GM23338 (cell line): Measurements from ENCODE around the gene MAP3K13. TPM values are rescaled to one million over a fixed set of nuclear protein-coding genes. Genes with fewer than 3 reads are reported as not detected.

Experiments used
- ATAC-seq: fragments of 200-7000 bp; cut with Tn5 transposase; 3 replicates; pipeline ENCODE4 v1.9.1; 2020
- DNase-seq: peaks from one replicate; pipeline ENCODE4 v3.0.0-alpha.2; 2015; ENCODE audit warnings: low spot score
- H2AFZ ChIP-seq: fragments of 200-600 bp; sonication (generic); 2 replicates; pipeline ENCODE4 v1.8.0; 2016; ENCODE audit warnings: antibody characterized with exemption, mild to moderate bottlenecking, moderate library complexity
- H3F3A ChIP-seq: fragments of 200-600 bp; sonication (generic); replicated peaks from 2 replicates; pipeline ENCODE4 v1.8.0; 2017; ENCODE audit warnings: antibody characterized with exemption, mixed run types, low read depth
- H3K27ac ChIP-seq: fragments of 200-600 bp; sonication (generic); 2 replicates; pipeline ENCODE4 v1.6.1; 2016; ENCODE audit warnings: low read depth
- H3K27me3 ChIP-seq: fragments of 200-600 bp; sonication (generic); 2 replicates; pipeline ENCODE4 v1.8.0; 2016; ENCODE audit warnings: mild to moderate bottlenecking, mixed run types, moderate library complexity; ENCODE audit not compliant: insufficient read depth
- H3K36me3 ChIP-seq: fragments of 200-600 bp; sonication (generic); 2 replicates; pipeline ENCODE4 v1.8.0; 2016; ENCODE audit warnings: mild to moderate bottlenecking; ENCODE audit not compliant: insufficient read depth
- H3K4me1 ChIP-seq: fragments of 200-600 bp; sonication (generic); 2 replicates; pipeline ENCODE4 v1.8.0; 2016; ENCODE audit warnings: mild to moderate bottlenecking, moderate library complexity; ENCODE audit not compliant: insufficient read depth
- H3K4me2 ChIP-seq: fragments of 200-600 bp; sonication (generic); 2 replicates; pipeline ENCODE4 v1.7.1; 2017; ENCODE audit warnings: mixed run types
- H3K4me3 ChIP-seq: fragments of 200-600 bp; sonication (generic); 2 replicates; pipeline ENCODE4 v1.6.1; 2016; ENCODE audit warnings: mixed run types
- H3K79me2 ChIP-seq: fragments of 200-600 bp; sonication (generic); replicated peaks from 2 replicates; pipeline ENCODE4 v1.8.0; 2017; ENCODE audit warnings: mild to moderate bottlenecking; ENCODE audit not compliant: insufficient read depth
- H3K9me2 ChIP-seq: fragments of 200-600 bp; sonication (generic); 2 replicates; pipeline ENCODE4 v1.8.0; 2017; ENCODE audit not compliant: insufficient read depth
- H4K20me1 ChIP-seq: fragments of 200-600 bp; sonication (generic); replicated peaks from 2 replicates; pipeline ENCODE4 v1.8.0; 2017; ENCODE audit warnings: mild to moderate bottlenecking; ENCODE audit not compliant: insufficient read depth
- H3K27ac Mint-ChIP-seq: 2 replicates; pipeline ENCODE4 v1.8.0; 2020; ENCODE audit warnings: inconsistent platforms, mild to moderate bottlenecking, moderate library complexity, mixed read lengths
- H3K27me3 Mint-ChIP-seq: 3 replicates; pipeline ENCODE4 v1.8.0; 2022; ENCODE audit warnings: low read depth, mild to moderate bottlenecking, moderate library complexity, mixed read lengths, inconsistent platforms; ENCODE audit not compliant: insufficient read depth, poor library complexity
- H3K36me3 Mint-ChIP-seq: 3 replicates; pipeline ENCODE4 v1.8.0; 2021; ENCODE audit warnings: low read depth, mild to moderate bottlenecking, inconsistent platforms, moderate library complexity, mixed read lengths
- H3K4me1 Mint-ChIP-seq: 3 replicates; pipeline ENCODE4 v1.8.0; 2020; ENCODE audit warnings: mild to moderate bottlenecking, inconsistent platforms, mixed read lengths
- H3K4me3 Mint-ChIP-seq: 3 replicates; pipeline ENCODE4 v1.8.0; 2021; ENCODE audit warnings: moderate library complexity, mild to moderate bottlenecking, inconsistent platforms, mixed read lengths
- H3K9me3 Mint-ChIP-seq: 3 replicates; pipeline ENCODE4 v1.8.0; 2020; ENCODE audit warnings: moderate library complexity, mild to moderate bottlenecking, inconsistent platforms, mixed read lengths
- CREB1 ChIP-seq: fragments of 250-450 bp; sonication (Bioruptor Pico); IDR thresholded peaks from 2 replicates; pipeline ENCODE4 v1.5.0; 2020; ENCODE audit warnings: low read depth, mild to moderate bottlenecking, moderate library complexity
- EZH2 ChIP-seq: fragments of 200-600 bp; sonication (generic); IDR thresholded peaks from one replicate; pipeline ENCODE4 v1.8.0; 2017; ENCODE audit warnings: antibody characterized with exemption, mild to moderate bottlenecking, low read depth; ENCODE audit not compliant: unreplicated experiment
- EZH2phosphoT487 ChIP-seq: fragments of 200-600 bp; sonication (generic); IDR thresholded peaks from one replicate; pipeline ENCODE4 v1.8.1; 2018; ENCODE audit warnings: antibody characterized with exemption; ENCODE audit not compliant: unreplicated experiment
- JUNB ChIP-seq: IDR thresholded peaks from one replicate; pipeline ENCODE4 v1.6.1; 2016; ENCODE audit warnings: antibody characterized with exemption; ENCODE audit not compliant: unreplicated experiment
- NANOG ChIP-seq: IDR thresholded peaks from 2 replicates; pipeline ENCODE4 v1.6.1; 2016; ENCODE audit warnings: antibody characterized with exemption, borderline replicate concordance
- POLR2AphosphoS5 ChIP-seq: IDR thresholded peaks from 2 replicates; pipeline ENCODE4 v1.6.1; 2016; ENCODE audit warnings: antibody characterized with exemption, low read depth
- STAT1 ChIP-seq: IDR thresholded peaks from one replicate; pipeline ENCODE4 v1.6.1; 2016; ENCODE audit warnings: antibody characterized with exemption; ENCODE audit not compliant: unreplicated experiment
- ZNF114 ChIP-seq: fragments of 250-450 bp; sonication (Bioruptor Pico); IDR thresholded peaks from 2 replicates; pipeline ENCODE4 v1.5.0; 2020; ENCODE audit warnings: mild to moderate bottlenecking, moderate library complexity
- ZNF331 ChIP-seq: fragments of 250-450 bp; sonication (Bioruptor Pico); IDR thresholded peaks from 2 replicates; pipeline ENCODE4 v1.5.0; 2020; ENCODE audit warnings: low read depth, mild to moderate bottlenecking, moderate library complexity
- polyA plus RNA-seq: library from polyadenylated mRNA; unstranded; fragments of >200 nt; fragmentation: Nextera tagmentation; extraction: Ambion mirVana; gene quantifications from 2 replicates; pipeline ENCODE4 v1.2.1, GENCODE V29; 2016
- total RNA-seq: library from RNA; depleted of rRNA; stranded (reverse); fragments of >200 nt; shearing (Covaris generic); gene quantifications from 2 replicates; pipeline ENCODE4 v1.2.3, GENCODE V29; 2014
- TF ChIP-seq, protein P1 (sequence below): fragments of 250-450 bp; sonication (Bioruptor Pico); IDR thresholded peaks from 2 replicates; pipeline ENCODE4 v1.5.0; 2020; ENCODE audit warnings: mild to moderate bottlenecking, moderate library complexity
- TF ChIP-seq, protein P2 (sequence below), 2 experiments: fragments of 200-600 bp in 1 of 2; sonication (generic) in 1 of 2; conservative IDR thresholded peaks; 2 replicates each; pipeline versions ENCODE4 v1.5.1 to v1.6.1; 2016 to 2017; ENCODE audit warnings: antibody characterized with exemption in 2 of 2, low read depth in 2 of 2, mild to moderate bottlenecking in 2 of 2, moderate library complexity in 1 of 2
- TF ChIP-seq, protein P3 (sequence below): IDR thresholded peaks from one replicate; pipeline ENCODE4 v1.6.1; 2018; ENCODE audit warnings: antibody characterized with exemption; ENCODE audit not compliant: unreplicated experiment
- TF ChIP-seq, protein P4 (sequence below): IDR thresholded peaks from 2 replicates; pipeline ENCODE4 v1.6.1; 2016; ENCODE audit warnings: antibody characterized with exemption

Gene MAP3K13
- total and polyA plus RNA-seq, 2 experiments from 2014 or later: 10.7 to 129 TPM

DNA sequence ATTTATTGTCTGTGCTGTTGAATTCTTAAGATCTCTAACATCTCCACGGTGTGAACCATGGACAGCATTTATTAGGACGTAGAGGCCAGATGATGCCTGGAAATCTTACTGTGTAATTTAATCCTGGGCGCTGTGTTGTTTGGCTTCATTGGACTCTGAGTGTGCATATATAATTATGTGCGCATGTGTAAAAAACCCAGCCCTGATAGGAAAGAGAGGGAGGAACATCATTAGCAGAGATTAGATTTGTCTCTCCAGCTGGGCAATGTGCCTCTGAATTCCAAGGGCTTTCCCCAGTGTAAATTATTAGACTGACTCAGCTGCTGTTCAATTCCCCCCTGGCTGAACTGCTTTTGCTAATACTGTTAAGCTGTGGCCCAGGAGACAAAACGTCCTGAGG is 39.6 kb downstream of the MAP3K13 start (continued):
- TF ChIP-seq, protein P1, sequence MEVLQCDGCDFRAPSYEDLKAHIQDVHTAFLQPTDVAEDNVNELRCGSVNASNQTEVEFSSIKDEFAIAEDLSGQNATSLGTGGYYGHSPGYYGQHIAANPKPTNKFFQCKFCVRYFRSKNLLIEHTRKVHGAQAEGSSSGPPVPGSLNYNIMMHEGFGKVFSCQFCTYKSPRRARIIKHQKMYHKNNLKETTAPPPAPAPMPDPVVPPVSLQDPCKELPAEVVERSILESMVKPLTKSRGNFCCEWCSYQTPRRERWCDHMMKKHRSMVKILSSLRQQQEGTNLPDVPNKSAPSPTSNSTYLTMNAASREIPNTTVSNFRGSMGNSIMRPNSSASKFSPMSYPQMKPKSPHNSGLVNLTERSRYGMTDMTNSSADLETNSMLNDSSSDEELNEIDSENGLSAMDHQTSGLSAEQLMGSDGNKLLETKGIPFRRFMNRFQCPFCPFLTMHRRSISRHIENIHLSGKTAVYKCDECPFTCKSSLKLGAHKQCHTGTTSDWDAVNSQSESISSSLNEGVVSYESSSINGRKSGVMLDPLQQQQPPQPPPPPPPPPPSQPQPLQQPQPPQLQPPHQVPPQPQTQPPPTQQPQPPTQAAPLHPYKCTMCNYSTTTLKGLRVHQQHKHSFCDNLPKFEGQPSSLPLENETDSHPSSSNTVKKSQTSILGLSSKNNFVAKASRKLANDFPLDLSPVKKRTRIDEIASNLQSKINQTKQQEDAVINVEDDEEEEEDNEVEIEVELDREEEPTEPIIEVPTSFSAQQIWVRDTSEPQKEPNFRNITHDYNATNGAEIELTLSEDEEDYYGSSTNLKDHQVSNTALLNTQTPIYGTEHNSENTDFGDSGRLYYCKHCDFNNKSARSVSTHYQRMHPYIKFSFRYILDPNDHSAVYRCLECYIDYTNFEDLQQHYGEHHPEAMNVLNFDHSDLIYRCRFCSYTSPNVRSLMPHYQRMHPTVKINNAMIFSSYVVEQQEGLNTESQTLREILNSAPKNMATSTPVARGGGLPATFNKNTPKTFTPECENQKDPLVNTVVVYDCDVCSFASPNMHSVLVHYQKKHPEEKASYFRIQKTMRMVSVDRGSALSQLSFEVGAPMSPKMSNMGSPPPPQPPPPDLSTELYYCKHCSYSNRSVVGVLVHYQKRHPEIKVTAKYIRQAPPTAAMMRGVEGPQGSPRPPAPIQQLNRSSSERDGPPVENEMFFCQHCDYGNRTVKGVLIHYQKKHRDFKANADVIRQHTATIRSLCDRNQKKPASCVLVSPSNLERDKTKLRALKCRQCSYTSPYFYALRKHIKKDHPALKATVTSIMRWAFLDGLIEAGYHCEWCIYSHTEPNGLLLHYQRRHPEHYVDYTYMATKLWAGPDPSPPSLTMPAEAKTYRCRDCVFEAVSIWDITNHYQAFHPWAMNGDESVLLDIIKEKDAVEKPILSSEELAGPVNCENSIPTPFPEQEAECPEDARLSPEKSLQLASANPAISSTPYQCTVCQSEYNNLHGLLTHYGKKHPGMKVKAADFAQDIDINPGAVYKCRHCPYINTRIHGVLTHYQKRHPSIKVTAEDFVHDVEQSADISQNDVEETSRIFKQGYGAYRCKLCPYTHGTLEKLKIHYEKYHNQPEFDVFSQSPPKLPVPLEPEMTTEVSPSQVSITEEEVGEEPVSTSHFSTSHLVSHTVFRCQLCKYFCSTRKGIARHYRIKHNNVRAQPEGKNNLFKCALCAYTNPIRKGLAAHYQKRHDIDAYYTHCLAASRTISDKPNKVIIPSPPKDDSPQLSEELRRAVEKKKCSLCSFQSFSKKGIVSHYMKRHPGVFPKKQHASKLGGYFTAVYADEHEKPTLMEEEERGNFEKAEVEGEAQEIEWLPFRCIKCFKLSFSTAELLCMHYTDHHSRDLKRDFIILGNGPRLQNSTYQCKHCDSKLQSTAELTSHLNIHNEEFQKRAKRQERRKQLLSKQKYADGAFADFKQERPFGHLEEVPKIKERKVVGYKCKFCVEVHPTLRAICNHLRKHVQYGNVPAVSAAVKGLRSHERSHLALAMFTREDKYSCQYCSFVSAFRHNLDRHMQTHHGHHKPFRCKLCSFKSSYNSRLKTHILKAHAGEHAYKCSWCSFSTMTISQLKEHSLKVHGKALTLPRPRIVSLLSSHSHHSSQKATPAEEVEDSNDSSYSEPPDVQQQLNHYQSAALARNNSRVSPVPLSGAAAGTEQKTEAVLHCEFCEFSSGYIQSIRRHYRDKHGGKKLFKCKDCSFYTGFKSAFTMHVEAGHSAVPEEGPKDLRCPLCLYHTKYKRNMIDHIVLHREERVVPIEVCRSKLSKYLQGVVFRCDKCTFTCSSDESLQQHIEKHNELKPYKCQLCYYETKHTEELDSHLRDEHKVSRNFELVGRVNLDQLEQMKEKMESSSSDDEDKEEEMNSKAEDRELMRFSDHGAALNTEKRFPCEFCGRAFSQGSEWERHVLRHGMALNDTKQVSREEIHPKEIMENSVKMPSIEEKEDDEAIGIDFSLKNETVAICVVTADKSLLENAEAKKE: no peak

DNA sequence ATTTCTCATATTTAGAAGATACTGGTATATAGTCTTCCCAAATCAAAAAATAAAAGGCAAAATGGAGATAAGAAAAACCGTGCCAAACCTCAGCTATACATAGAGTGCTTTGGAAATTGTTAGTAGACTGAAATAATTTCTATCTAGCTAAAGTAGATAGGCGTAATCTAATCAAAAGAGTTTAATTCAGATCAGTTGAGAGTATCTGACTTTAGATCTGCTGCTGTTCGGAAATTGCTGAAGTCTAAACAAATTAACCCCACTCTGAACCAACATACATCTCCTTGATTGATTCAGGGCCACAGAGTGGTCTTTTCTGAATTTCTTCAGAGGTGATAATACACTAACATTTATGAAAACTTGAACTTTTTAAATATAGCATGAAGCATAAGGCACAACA is 40.1 kb downstream of the MAP3K13 start:
- Mint-ChIP-seq H3K27ac (no peak overlapping the region), H3K27me3 (no peaks in the 10 kb centered on the region)
- TF ChIP-seq ZNF114 (CRISPR knock-in tag) (no peak), EZH2 (no peak), NANOG (no peak), CREB1 (CRISPR knock-in tag) (no peak), JUNB (no peak), ZNF331 (CRISPR knock-in tag) (no peak), STAT1 (no peak), POLR2AphosphoS5 (no peak), EZH2phosphoT487 (no peak)
- TF ChIP-seq, protein P2, sequence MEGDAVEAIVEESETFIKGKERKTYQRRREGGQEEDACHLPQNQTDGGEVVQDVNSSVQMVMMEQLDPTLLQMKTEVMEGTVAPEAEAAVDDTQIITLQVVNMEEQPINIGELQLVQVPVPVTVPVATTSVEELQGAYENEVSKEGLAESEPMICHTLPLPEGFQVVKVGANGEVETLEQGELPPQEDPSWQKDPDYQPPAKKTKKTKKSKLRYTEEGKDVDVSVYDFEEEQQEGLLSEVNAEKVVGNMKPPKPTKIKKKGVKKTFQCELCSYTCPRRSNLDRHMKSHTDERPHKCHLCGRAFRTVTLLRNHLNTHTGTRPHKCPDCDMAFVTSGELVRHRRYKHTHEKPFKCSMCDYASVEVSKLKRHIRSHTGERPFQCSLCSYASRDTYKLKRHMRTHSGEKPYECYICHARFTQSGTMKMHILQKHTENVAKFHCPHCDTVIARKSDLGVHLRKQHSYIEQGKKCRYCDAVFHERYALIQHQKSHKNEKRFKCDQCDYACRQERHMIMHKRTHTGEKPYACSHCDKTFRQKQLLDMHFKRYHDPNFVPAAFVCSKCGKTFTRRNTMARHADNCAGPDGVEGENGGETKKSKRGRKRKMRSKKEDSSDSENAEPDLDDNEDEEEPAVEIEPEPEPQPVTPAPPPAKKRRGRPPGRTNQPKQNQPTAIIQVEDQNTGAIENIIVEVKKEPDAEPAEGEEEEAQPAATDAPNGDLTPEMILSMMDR (conservative IDR thresholded peaks at IDR 0.05; ENCODE audit: low read depth in 2 of 2): no peak
- TF ChIP-seq, protein P3, sequence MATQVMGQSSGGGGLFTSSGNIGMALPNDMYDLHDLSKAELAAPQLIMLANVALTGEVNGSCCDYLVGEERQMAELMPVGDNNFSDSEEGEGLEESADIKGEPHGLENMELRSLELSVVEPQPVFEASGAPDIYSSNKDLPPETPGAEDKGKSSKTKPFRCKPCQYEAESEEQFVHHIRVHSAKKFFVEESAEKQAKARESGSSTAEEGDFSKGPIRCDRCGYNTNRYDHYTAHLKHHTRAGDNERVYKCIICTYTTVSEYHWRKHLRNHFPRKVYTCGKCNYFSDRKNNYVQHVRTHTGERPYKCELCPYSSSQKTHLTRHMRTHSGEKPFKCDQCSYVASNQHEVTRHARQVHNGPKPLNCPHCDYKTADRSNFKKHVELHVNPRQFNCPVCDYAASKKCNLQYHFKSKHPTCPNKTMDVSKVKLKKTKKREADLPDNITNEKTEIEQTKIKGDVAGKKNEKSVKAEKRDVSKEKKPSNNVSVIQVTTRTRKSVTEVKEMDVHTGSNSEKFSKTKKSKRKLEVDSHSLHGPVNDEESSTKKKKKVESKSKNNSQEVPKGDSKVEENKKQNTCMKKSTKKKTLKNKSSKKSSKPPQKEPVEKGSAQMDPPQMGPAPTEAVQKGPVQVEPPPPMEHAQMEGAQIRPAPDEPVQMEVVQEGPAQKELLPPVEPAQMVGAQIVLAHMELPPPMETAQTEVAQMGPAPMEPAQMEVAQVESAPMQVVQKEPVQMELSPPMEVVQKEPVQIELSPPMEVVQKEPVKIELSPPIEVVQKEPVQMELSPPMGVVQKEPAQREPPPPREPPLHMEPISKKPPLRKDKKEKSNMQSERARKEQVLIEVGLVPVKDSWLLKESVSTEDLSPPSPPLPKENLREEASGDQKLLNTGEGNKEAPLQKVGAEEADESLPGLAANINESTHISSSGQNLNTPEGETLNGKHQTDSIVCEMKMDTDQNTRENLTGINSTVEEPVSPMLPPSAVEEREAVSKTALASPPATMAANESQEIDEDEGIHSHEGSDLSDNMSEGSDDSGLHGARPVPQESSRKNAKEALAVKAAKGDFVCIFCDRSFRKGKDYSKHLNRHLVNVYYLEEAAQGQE: no peak
- TF ChIP-seq, protein P4, sequence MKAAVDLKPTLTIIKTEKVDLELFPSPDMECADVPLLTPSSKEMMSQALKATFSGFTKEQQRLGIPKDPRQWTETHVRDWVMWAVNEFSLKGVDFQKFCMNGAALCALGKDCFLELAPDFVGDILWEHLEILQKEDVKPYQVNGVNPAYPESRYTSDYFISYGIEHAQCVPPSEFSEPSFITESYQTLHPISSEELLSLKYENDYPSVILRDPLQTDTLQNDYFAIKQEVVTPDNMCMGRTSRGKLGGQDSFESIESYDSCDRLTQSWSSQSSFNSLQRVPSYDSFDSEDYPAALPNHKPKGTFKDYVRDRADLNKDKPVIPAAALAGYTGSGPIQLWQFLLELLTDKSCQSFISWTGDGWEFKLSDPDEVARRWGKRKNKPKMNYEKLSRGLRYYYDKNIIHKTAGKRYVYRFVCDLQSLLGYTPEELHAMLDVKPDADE: no peak

More for the DNA sequence above, 40.1 kb downstream of the MAP3K13 start:
- no peak overlapping the region for H3K4me3 ChIP-seq
- no peak overlapping the region for H3K4me3 Mint-ChIP-seq
- no peak overlapping the region for H3K4me2 ChIP-seq
- H3K27me3 ChIP-seq: no peaks in the 10 kb centered on the region
- no peaks in the 10 kb centered on the region for H3K79me2 ChIP-seq
- H4K20me1 ChIP-seq: no peaks in the 10 kb centered on the region
- H3K36me3 Mint-ChIP-seq: no peaks in the 10 kb centered on the region
- ATAC-seq: no peak
- no peak for DNase-seq
- no peaks in the 10 kb centered on the region for H3K36me3 ChIP-seq
- no peaks in the 10 kb centered on the region for H3F3A ChIP-seq
- H3K9me3 Mint-ChIP-seq: no peaks in the 10 kb centered on the region
- H3K27ac ChIP-seq: no peak overlapping the region
- no peaks in the 10 kb centered on the region for H3K4me1 Mint-ChIP-seq
- peaks cover 6% of the 10 kb centered on the region; the same call in 1 of the 2 replicates for H3K4me1 ChIP-seq
- H3K9me2 ChIP-seq: no peaks in the 10 kb centered on the region
- H2AFZ ChIP-seq: no peak overlapping the region
